CD14-positive monocyte (primary cell): Measurements from ENCODE around the gene GRXCR1. TPM values are rescaled to one million over a fixed set of nuclear protein-coding genes. Genes with fewer than 3 reads are reported as not detected.

Experiments
- DNase-seq, 3 donors: peaks; one replicate each; pipeline ENCODE4 v3.0.0-alpha.2; 2011 to 2022
- H2AFZ ChIP-seq: 2 replicates; pipeline ENCODE4 v1.6.0; 2012; ENCODE audit warnings: mild to moderate bottlenecking, low read depth, low read length, inconsistent platforms; ENCODE audit not compliant: insufficient read depth, poor library complexity, severe bottlenecking
- H3K27ac ChIP-seq, 2 donors: 1 replicate in 1 of 2; 2 replicates in 1 of 2; pipeline ENCODE4 v1.5.1; 2012 to 2013; ENCODE audit warnings: low read length in 2 of 2, control low read depth in 1 of 2, inconsistent platforms in 1 of 2, low read depth in 1 of 2, mild to moderate bottlenecking in 1 of 2
- H3K27me3 ChIP-seq, 2 donors: one replicate each; pipeline versions ENCODE4 v1.6.0 to v1.6.1; 2011 to 2013; ENCODE audit warnings: low read length in 2 of 2; ENCODE audit not compliant: control insufficient read depth in 2 of 2, insufficient read depth in 2 of 2
- H3K36me3 ChIP-seq, 2 donors: replicated peaks in 1 of 2; 1 replicate in 1 of 2; 2 replicates in 1 of 2; pipeline versions ENCODE4 v1.5.1 to v1.6.1; 2012 to 2013; ENCODE audit warnings: low read length in 2 of 2, control low read depth in 1 of 2, inconsistent platforms in 1 of 2, mild to moderate bottlenecking in 1 of 2; ENCODE audit not compliant: insufficient read depth in 2 of 2, control insufficient read depth in 1 of 2
- H3K4me1 ChIP-seq, 2 donors: 1 replicate in 1 of 2; 2 replicates in 1 of 2; pipeline versions ENCODE4 v1.5.1 to v1.6.1; 2012 to 2013; ENCODE audit warnings: low read length in 2 of 2, control low read depth in 1 of 2, inconsistent platforms in 1 of 2, mild to moderate bottlenecking in 1 of 2, moderate library complexity in 1 of 2; ENCODE audit not compliant: insufficient read depth in 2 of 2, control insufficient read depth in 1 of 2
- H3K4me2 ChIP-seq: replicated peaks from 2 replicates; pipeline ENCODE3; 2012; ENCODE audit warnings: low read length, moderate library complexity, mild to moderate bottlenecking; ENCODE audit not compliant: poor library complexity, severe bottlenecking; ENCODE audit errors: extremely low read depth
- H3K4me3 ChIP-seq, 3 experiments: fragments of 200-600 bp in 1 of 3; sonication (generic) in 1 of 3; replicated peaks in 1 of 3; 1 replicate in 2 of 3; 2 replicates in 1 of 3; pipeline ENCODE4 v1.5.1; 2011 to 2013; ENCODE audit warnings: low read length in 3 of 3, mild to moderate bottlenecking in 3 of 3, control low read depth in 2 of 3, low read depth in 2 of 3, inconsistent platforms in 1 of 3, moderate library complexity in 1 of 3
- H3K79me2 ChIP-seq: 2 replicates; pipeline ENCODE4 v1.6.0; 2012; ENCODE audit warnings: mild to moderate bottlenecking, control low read depth, inconsistent platforms, low read length, moderate library complexity; ENCODE audit not compliant: insufficient read depth
- H3K9ac ChIP-seq: 2 replicates; pipeline ENCODE4 v1.6.0; 2017; ENCODE audit warnings: low read length, mild to moderate bottlenecking; ENCODE audit not compliant: insufficient read depth, poor library complexity, severe bottlenecking
- H3K9me3 ChIP-seq, 2 donors: replicated peaks in 1 of 2; 1 replicate in 1 of 2; 2 replicates in 1 of 2; pipeline versions ENCODE4 v1.5.1 to v1.6.1; 2012 to 2013; ENCODE audit warnings: low read length in 2 of 2, control low read depth in 1 of 2; ENCODE audit not compliant: control insufficient read depth in 1 of 2, insufficient read depth in 1 of 2
- H4K20me1 ChIP-seq: 2 replicates; pipeline ENCODE4 v1.6.0; 2012; ENCODE audit warnings: mild to moderate bottlenecking, low read length, control low read depth, moderate library complexity; ENCODE audit not compliant: insufficient read depth
- H3K27ac Mint-ChIP-seq, 7 donors: one replicate each; pipeline ENCODE4 v1.8.0; 2020; ENCODE audit warnings: mild to moderate bottlenecking in 7 of 7, mixed read lengths in 7 of 7, moderate library complexity in 6 of 7, inconsistent platforms in 2 of 7
- H3K27me3 Mint-ChIP-seq, 3 donors: one replicate each; pipeline ENCODE4 v1.8.0; 2021 to 2022; ENCODE audit warnings: low read depth in 3 of 3, mild to moderate bottlenecking in 3 of 3, mixed read lengths in 3 of 3, moderate library complexity in 3 of 3, inconsistent platforms in 1 of 3
- H3K36me3 Mint-ChIP-seq, 2 donors: one replicate each; pipeline ENCODE4 v1.8.0; 2020; ENCODE audit warnings: mixed read lengths in 2 of 2, inconsistent platforms in 1 of 2, mild to moderate bottlenecking in 1 of 2
- H3K4me1 Mint-ChIP-seq: one replicate; pipeline ENCODE4 v1.8.0; 2020; ENCODE audit warnings: mild to moderate bottlenecking, mixed read lengths
- H3K4me3 Mint-ChIP-seq, 2 donors: one replicate each; pipeline ENCODE4 v1.8.0; 2020; ENCODE audit warnings: mild to moderate bottlenecking in 2 of 2, mixed read lengths in 2 of 2, moderate library complexity in 1 of 2
- H3K9me3 Mint-ChIP-seq, 7 donors: one replicate each; pipeline ENCODE4 v1.8.0; 2020 to 2022; ENCODE audit warnings: mixed read lengths in 7 of 7, mild to moderate bottlenecking in 6 of 7, moderate library complexity in 6 of 7, inconsistent platforms in 2 of 7
- WGBS: methylation state at CpG from one replicate; pipeline ENCODE4 v1.1.5; 2013; ENCODE audit warnings: missing lambda C conversion rate; ENCODE audit not compliant: insufficient coverage; 5-methylcytosine and 5-hydroxymethylcytosine counted together
- intact Hi-C, 2 donors: fragments of 100-400 bp; cut with micrococcal nuclease; formaldehyde crosslinking; loops; one replicate each; pipeline versions ENCODE4 v1.15.0 to v1.15.1; 2023
- polyA plus RNA-seq, 3 donors: library from polyadenylated mRNA; depleted of rRNA in 1 of 3; unstranded in 2 of 3; stranded (reverse) in 1 of 3; fragments of 300-500 nt in 2 of 3; fragments of >200 nt in 1 of 3; fragmentation: Illumina TruSeq in 2 of 3; gene quantifications; 1 replicate in 2 of 3; 2 replicates in 1 of 3; pipeline ENCODE4 v1.2.3, GENCODE V29; 2012 to 2021
- TF ChIP-seq, protein P1 (sequence below): fragments of 200-600 bp; IDR thresholded peaks from one replicate; pipeline ENCODE4 v1.8.0; 2022; ENCODE audit warnings: antibody characterized with exemption, mild to moderate bottlenecking

The GRXCR1 gene
- polyA plus RNA-seq, 3 donors, result not detected

GRCh38 chr4:42985976-42986375, 93.5 kb downstream of the GRXCR1 start:
- H4K20me1 ChIP-seq, result no peaks in the 10 kb centered on the region
- no peak overlapping the region for H3K27ac Mint-ChIP-seq
- no peaks in the 10 kb centered on the region for H3K79me2 ChIP-seq
- TF ChIP-seq, protein P1, sequence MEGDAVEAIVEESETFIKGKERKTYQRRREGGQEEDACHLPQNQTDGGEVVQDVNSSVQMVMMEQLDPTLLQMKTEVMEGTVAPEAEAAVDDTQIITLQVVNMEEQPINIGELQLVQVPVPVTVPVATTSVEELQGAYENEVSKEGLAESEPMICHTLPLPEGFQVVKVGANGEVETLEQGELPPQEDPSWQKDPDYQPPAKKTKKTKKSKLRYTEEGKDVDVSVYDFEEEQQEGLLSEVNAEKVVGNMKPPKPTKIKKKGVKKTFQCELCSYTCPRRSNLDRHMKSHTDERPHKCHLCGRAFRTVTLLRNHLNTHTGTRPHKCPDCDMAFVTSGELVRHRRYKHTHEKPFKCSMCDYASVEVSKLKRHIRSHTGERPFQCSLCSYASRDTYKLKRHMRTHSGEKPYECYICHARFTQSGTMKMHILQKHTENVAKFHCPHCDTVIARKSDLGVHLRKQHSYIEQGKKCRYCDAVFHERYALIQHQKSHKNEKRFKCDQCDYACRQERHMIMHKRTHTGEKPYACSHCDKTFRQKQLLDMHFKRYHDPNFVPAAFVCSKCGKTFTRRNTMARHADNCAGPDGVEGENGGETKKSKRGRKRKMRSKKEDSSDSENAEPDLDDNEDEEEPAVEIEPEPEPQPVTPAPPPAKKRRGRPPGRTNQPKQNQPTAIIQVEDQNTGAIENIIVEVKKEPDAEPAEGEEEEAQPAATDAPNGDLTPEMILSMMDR, result no peak
- peaks cover 8 to 10% of the 10 kb centered on the region in 2 donors for H3K9me3 ChIP-seq
- H3K9ac ChIP-seq, result no peak overlapping the region
- no peak overlapping the region for H3K4me3 Mint-ChIP-seq
- no peaks in the 10 kb centered on the region for H3K4me1 Mint-ChIP-seq
- H3K4me2 ChIP-seq, result no peak overlapping the region
- H3K36me3 ChIP-seq, result no peaks in the 10 kb centered on the region
- H3K27ac ChIP-seq, result no peak overlapping the region
- H3K27me3 Mint-ChIP-seq, result peaks cover 0 to 2% (median 0%) of the 10 kb centered on the region in 3 donors
- no peaks in the 10 kb centered on the region for H3K36me3 Mint-ChIP-seq
- no peak for DNase-seq
- H3K9me3 Mint-ChIP-seq, result peaks cover 2 to 23% (median 14%) of the 10 kb centered on the region in 7 donors
- no peaks in the 10 kb centered on the region for H3K27me3 ChIP-seq
- H2AFZ ChIP-seq, result no peak overlapping the region
- H3K4me1 ChIP-seq, result no peaks in the 10 kb centered on the region
- no peak overlapping the region for H3K4me3 ChIP-seq
- intact Hi-C loops, result no loop called here

- Mint-ChIP-seq H3K36me3 (no peaks in the 10 kb centered on the region), H3K4me1 (no peaks in the 10 kb centered on the region), H3K27me3 (peaks cover 0 to 5% (median 0%) of the 10 kb centered on the region in 3 donors), H3K4me3 (no peak overlapping the region), H3K27ac (no peak overlapping the region), H3K9me3 (peaks cover 0 to 2% (median 0%) of the 10 kb centered on the region in 7 donors)
- DNase-seq, result no peak
- no peaks in the 10 kb centered on the region for H3K79me2 ChIP-seq
- no peak overlapping the region for H2AFZ ChIP-seq
- intact Hi-C loops, result no loop called here
- no peaks in the 10 kb centered on the region for H3K36me3 ChIP-seq
- H3K4me2 ChIP-seq, result no peak overlapping the region
- no peaks in the 10 kb centered on the region for H3K4me1 ChIP-seq
- WGBS, result no CpG with 5 or more reads among the region's 6 CpGs
- no peaks in the 10 kb centered on the region for H3K27me3 ChIP-seq
- no peak overlapping the region for H3K27ac ChIP-seq
- no peak overlapping the region for H3K4me3 ChIP-seq
- no peaks in the 10 kb centered on the region for H4K20me1 ChIP-seq
- no peaks in the 10 kb centered on the region for H3K9me3 ChIP-seq
- TF ChIP-seq, protein P1, result peak; percentile 15
- H3K9ac ChIP-seq, result no peak overlapping the region
These were observed 102.9 kb downstream of the GRXCR1 start for GRCh38 chr4:42995343-42995944.
